NCI-H2029 (cell line): Measurements from ENCODE around the gene F7.
"Not testable (repeated sequence)": the region's sequence is repeated elsewhere in the genome, so short reads cannot be mapped to it uniquely, and the experiment has no call there.

Source experiments
- DNase-seq: peaks from one replicate; lab custom pipeline; 2025; lab: John Stamatoyannopoulos, UW

The F7 gene

DNA sequence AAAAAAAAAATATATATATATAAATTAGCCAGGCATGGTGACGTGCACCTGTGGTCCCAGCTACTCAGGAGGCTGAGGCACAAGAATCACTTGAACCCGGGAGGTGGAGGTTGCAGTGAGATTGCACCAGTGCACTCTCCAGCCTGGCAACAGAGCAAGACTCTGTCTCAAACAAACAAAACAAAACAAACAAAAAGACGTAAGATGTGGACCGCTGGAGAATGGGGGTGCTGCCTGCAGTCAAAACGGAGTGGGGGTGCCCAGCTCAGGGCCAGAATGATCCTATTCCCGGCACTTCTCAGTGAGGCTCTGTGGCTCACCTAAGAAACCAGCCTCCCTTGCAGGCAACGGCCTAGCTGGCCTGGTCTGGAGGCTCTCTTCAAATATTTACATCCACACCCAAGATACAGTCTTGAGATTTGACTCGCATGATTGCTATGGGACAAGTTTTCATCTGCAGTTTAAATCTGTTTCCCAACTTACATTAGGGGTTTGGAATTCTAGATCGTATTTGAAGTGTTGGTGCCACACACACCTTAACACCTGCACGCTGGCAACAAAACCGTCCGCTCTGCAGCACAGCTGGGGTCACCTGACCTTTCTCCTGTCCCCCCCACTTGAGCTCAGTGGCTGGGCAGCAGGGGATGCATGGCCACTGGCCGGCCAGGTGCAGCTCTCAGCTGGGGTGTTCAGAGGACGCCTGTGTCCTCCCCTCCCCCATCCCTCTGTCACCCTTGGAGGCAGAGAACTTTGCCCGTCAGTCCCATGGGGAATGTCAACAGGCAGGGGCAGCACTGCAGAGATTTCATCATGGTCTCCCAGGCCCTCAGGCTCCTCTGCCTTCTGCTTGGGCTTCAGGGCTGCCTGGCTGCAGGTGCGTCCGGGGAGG is at the start of gene F7:
TSS of gene F7 (plus strand) at position 760 of the 889 bp plus-strand sequence. CDS start at position 811, 51 bp downstream.
- DNase-seq = no peak

DNA sequence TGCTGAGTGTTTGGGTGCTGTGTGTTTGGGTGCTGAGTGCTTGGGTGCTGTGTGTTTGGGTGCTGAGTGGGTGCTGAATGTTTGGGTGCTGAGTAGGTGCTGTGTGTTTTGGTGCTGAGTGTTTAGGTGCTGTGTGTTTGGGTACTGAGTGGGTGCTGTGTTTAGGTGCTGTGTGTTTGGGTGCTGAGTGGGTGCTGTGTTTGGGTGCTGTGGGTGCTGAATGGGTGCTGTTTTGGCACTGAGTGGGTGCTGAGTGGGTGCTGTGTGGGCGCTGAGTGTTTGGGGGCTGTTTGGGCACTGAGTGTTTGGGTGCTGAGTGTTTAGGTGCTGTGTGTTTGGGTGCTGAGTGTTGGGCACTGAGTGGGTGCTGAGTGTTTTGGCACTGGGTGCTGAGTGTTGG is 48.5 kb upstream of the F7 start:
- DNase-seq = no peak

- DNase-seq = not testable (repeated sequence)
Measured at GRCh38 chr13:113057559-113057958, 48.0 kb upstream of the F7 start.

DNA sequence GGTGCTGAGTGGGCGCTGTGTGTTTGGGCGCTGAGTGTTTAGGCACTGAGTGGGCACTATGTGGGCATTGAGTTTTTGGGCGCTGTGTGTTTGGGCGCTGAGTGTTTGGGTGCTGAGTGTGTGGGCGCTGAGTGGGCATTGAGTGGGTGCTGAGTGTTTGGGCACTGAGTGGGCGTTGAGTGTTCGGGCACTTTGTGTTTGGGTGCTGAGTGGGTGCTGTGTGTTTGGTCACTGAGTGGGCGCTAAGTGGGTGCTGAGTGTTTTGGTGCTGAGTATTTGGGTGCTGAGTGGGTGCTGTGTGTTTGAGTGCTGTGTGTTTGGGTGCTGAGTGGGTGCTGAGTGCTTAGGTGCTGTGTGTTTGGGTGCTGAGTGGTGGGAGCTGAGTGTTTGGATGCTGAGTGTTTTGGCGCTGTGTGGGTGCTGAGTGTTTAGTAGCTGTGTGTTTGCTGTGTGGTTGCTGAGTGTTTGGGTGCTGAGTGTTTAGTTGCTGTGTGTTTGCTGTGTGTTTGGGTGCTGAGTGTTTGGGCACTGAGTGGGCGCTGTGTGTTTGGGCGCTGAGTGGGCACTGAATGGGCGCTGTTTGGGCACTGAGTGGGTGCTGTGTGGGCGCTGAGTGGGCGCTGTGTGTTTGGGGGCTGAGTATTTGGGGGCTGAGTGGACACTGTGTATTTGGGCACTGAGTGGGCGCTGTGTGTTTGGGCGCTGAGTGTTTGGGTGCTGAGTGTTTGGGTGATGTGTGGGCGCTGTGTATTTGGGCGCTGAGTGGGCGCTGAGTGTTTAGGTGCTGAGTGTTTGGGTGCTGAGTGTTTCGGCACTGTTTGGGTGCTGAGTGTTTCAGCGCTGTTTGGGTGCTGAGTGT is 47.2 kb upstream of the F7 start:
- no peak for DNase-seq

DNA sequence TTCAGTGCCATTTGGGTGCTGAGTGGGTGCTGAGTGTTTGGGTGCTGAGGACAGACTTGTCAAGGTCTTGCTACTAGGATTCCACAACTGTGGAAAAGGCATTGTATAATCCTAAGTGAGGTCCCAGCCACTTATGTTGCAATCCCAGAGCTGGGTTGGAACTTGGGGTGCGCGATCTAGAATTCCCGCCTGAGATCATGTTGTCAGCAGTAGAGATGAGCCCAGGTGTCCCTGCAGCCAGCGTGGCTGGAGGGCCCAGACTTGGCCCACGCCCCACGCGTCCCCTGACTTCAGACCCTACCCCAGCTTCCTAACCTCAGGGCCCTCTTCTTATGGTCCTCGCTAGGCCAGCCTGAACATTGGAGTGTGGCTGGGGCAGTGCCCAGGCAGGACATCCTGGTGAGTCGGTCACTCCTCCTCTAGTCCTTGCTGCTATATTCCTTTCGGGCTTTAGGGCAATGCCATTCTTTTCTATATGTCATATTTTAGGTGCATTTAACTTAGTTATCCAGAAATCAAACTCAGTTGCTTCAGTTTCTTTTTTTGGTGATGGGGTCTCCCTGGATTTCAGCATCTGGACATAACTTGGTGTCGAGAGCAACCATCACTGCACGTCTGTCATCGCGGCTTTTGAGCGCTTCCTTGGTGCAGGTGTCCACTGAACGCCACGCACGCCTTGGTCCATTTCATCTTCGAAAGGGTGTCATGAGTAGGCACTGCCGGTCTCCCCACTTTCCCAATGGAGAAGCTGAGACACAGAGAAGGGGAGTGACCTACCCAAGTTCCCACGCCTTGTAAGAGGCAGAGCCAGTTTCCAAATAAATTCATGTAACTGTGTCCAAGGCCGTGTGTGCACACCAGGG is 46.4 kb upstream of the F7 start:
- DNase-seq = no peak

DNA sequence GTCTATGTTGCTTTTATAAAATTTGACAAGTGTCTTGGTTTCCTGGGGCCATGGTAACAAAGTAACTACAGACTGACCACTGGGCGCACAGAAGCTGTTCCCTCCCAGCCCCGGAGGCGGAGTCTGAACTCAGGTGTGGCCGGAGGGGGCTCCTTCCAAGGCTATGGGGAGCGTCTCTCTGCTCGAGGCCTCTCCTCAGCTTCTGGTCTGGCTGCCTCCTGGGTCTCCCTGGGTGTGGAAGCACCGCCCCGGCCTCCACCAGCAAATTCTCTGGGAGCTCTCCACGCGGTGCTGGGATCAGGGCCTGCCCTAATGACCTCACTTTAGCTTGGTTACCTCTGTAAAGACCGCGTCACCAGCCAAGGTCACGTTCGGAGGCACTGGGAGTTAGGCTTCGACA is 45.7 kb upstream of the F7 start:
- no peak for DNase-seq

GRCh38 chr13:113060557-113061270 is 44.9 kb upstream of the F7 start:
- no peak for DNase-seq

GRCh38 chr13:113061271-113061625 is 44.3 kb upstream of the F7 start:
- DNase-seq = no peak

DNA sequence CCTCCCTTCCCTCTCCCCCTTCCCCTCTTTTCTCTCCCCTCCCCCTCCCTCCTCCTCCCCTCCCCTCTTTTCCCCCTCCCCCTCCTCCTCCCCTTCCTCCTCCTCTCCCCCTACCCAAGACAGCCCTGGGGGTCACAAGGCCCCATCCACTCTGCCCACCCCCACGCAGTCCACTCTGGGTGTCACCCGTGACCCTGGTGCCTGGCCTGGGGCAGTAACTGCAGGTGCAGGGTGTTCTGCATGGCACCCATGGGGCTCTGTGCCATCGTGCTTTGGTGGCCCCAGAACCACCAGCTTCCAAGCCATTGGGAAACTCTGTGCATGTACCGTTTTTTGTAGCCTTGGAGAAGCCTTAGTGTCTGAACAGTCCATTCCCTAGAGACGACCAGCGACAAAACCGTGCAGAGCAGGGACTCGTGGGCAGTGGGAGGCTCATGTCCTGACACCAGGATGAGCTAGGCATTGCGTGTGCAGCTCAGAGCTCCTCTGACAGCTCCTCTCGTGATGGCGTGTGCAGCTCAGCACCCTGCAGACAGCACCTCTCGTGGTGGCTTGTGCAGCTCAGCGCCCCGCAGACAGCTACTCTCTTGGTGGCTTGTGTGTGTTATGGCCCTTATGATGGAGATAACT is 43.7 kb upstream of the F7 start:
- DNase-seq = no peak

- no peak for DNase-seq
Measured at GRCh38 chr13:113062691-113063090, 42.9 kb upstream of the F7 start.

- no peak for DNase-seq
Measured at GRCh38 chr13:113063091-113063491, 42.5 kb upstream of the F7 start.

- DNase-seq = no peak
Measured at GRCh38 chr13:113064000-113064533, 41.5 kb upstream of the F7 start.

GRCh38 chr13:113064534-113065405 is 40.8 kb upstream of the F7 start:
- no peak for DNase-seq

- no peak for DNase-seq
Measured at GRCh38 chr13:113065406-113066141, 40.0 kb upstream of the F7 start.

DNA sequence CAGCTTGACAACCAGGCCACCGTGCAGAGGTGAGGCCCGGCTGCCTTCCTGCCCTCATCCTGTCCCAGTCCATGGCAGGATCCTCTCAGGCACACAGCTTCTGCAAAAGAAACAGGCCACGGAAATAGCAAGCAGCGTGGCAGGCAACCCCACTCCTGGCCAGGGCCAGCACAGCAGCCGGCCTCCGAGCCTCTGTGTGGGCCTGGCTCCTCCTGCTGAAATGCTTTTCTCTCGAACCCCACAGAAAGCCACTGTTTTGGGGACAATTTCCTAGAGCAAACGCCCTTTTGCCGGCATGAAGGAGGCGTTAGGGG is 39.5 kb upstream of the F7 start:
- no peak for DNase-seq

DNA sequence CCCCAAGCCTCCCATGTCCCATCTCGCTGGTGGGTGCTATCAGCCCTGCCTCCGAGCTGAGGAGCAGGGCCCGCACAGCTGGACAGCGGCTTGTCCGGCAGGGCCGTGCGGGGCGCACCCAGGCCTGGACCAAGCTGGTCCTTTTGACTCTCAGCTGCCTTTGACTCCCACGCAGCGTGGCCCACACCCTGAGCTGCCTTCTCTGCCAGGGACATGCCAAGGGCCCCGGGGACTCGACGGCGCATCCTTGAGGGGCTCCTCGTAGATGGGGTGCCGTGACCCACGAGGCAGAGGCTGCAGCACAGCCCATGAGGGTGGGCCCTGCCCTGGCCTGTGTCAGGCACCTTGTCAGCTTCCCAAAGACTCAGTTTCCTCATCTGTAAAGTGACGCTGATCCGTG is 38.8 kb upstream of the F7 start:
- DNase-seq = no peak

DNA sequence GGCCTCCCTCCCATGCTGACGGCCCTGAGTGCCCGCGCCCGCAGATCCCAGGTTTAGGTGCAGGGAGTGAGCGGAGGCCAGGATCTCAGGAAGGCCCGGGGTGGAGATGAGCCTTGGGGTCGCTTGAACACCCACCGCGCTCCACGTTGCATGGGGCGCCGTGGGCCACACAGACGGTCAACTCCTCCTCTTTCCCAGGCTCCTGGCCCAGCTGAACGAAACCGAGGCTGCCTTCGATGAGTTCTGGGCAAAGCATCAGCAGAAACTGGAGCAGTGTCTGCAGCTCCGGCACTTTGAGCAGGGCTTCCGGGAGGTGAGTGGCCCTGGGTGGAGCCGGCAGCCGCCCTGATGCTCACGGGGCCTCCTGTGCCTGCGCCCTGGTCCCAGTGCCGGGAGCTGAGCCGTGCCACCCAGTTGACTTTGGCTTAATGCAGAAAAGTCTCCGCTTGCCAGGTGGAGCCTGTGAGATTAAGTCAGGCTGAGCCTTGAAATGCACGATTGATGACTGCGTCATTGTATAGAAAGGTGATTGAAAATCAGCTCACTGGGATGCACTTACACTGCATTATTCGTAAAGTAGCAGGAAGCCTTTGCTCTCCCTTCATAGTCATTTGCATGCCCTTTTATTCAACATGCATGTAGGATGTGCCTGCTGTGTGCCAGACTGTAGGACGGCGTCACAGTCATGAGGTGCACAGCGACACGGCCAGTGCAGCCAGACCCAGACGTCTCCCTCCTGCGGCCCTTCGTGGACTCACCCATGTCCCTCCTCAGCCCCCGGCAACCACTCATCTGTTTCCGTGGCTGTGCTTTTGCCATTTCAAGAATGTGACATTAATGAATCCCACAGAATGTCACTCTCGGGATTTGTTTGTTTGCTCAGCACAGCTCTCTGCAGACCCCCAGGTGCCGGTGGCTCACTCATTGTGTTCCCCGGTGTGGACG is 35.5 kb upstream of the F7 start:
- no peak for DNase-seq

DNA sequence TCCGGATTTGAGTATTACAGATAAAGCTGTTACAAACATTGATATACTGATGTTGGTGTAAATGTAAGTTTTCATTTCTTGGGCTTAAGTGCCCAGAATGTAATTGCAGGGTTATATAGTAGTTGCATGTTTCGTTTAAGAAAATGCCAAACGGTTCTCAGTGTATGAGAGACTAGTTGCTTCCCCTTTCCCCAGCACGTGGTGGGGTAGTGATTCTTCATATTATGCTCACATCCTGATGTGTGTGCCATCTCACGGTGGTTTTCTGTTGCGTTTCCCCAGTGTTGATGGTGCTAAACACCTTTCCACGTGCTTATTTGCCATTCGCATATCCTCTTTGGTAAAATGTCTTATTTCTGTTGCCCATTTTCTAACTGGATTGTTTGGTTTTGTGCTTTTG is 34.7 kb upstream of the F7 start:
- no peak for DNase-seq
